GM21717 (cell line): ENCODE results near the gene TAF5L.

Experiments used
- ATAC-seq: cut with Tn5 transposase; IDR thresholded peaks from one replicate; pipeline ENCODE4 v1.9.1; 2021; ENCODE audit warnings: mild to moderate bottlenecking, moderate library complexity; ENCODE audit not compliant: unreplicated experiment

The TAF5L gene

GRCh38 chr1:229625915-229626831 lies at the start of gene TAF5L, which contains the start of gene URB2:
TAF5L (minus strand) TSS chr1:229626122; CDS start chr1:229614482, 11,640 bp downstream.
URB2 (plus strand) TSS chr1:229626247; CDS start chr1:229627634, 1,387 bp downstream.
- ATAC-seq, result peak; percentile 91

- no peak for ATAC-seq
Measured at GRCh38 chr1:229675396-229675795, 49.5 kb upstream of the TAF5L start.

GRCh38 chr1:229674042-229674441 lies 48.1 kb upstream of the TAF5L start:
- no peak for ATAC-seq

GRCh38 chr1:229672246-229672645 lies 46.3 kb upstream of the TAF5L start:
- ATAC-seq, result no peak

- ATAC-seq, result no peak
Measured at GRCh38 chr1:229671310-229671709, 45.4 kb upstream of the TAF5L start.

- ATAC-seq, result no peak
Measured at GRCh38 chr1:229669333-229669732, 43.4 kb upstream of the TAF5L start.

GRCh38 chr1:229666585-229666984 lies 40.7 kb upstream of the TAF5L start:
- no peak for ATAC-seq

- ATAC-seq, result no peak
Measured at GRCh38 chr1:229665912-229666558, 40.1 kb upstream of the TAF5L start.

- peak; percentile 59 for ATAC-seq
Measured at GRCh38 chr1:229664133-229664689, 38.3 kb upstream of the TAF5L start.

- ATAC-seq, result no peak
Measured at GRCh38 chr1:229661897-229662296, 36.0 kb upstream of the TAF5L start.

GRCh38 chr1:229661022-229661877 lies 35.3 kb upstream of the TAF5L start:
- ATAC-seq, result peak; percentile 77

- ATAC-seq, result peak; percentile 68
Measured at GRCh38 chr1:229657993-229658755, 32.3 kb upstream of the TAF5L start.

- ATAC-seq, result no peak
Measured at GRCh38 chr1:229655781-229656180, 29.9 kb upstream of the TAF5L start.

GRCh38 chr1:229653420-229653819 lies 27.5 kb upstream of the TAF5L start:
- no peak for ATAC-seq

GRCh38 chr1:229651546-229651945 lies 25.6 kb upstream of the TAF5L start:
- ATAC-seq, result no peak

GRCh38 chr1:229650045-229650444 lies 24.1 kb upstream of the TAF5L start:
- ATAC-seq, result no peak

GRCh38 chr1:229648406-229648805 lies 22.5 kb upstream of the TAF5L start:
- ATAC-seq, result no peak

- no peak for ATAC-seq
Measured at GRCh38 chr1:229645324-229645993, 19.5 kb upstream of the TAF5L start.

- peak; percentile 60 for ATAC-seq
Measured at GRCh38 chr1:229643996-229644745, 18.2 kb upstream of the TAF5L start.
